Mesenchymal stem cell (in vitro differentiated cells and primary cell): ENCODE data around the gene ERC2.

Experiments used
- DNase-seq: peaks from one replicate; pipeline ENCODE4 v3.0.0-alpha.2; 2013
- H2AFZ ChIP-seq: one replicate; pipeline ENCODE4 v1.6.1; 2013; ENCODE audit warnings: low read depth, mild to moderate bottlenecking, control low read depth, inconsistent platforms, low read length, moderate library complexity
- H2AK5ac ChIP-seq: 2 replicates; pipeline ENCODE4 v1.6.1; 2013; ENCODE audit warnings: low read length, moderate library complexity, mild to moderate bottlenecking, inconsistent platforms; ENCODE audit not compliant: severe bottlenecking
- H2BK120ac ChIP-seq: one replicate; pipeline ENCODE4 v1.6.1; 2013; ENCODE audit warnings: low read depth, mild to moderate bottlenecking, inconsistent platforms, low read length, moderate library complexity
- H2BK12ac ChIP-seq, 2 experiments: one replicate each; pipeline ENCODE4 v1.6.1; 2013; ENCODE audit warnings: inconsistent platforms in 2 of 2, low read length in 2 of 2, mild to moderate bottlenecking in 2 of 2, moderate library complexity in 2 of 2, control low read depth in 1 of 2
- H2BK15ac ChIP-seq: one replicate; pipeline ENCODE4 v1.6.1; 2013; ENCODE audit warnings: mild to moderate bottlenecking, low read depth, inconsistent platforms; ENCODE audit not compliant: poor library complexity, severe bottlenecking
- H2BK5ac ChIP-seq: 2 replicates; pipeline ENCODE4 v1.6.1; 2013; ENCODE audit warnings: low read depth, mild to moderate bottlenecking, low read length, control low read depth, inconsistent platforms; ENCODE audit not compliant: poor library complexity, severe bottlenecking
- H3K14ac ChIP-seq, 2 experiments: one replicate each; pipeline ENCODE4 v1.6.1; 2013; ENCODE audit warnings: inconsistent platforms in 2 of 2, low read length in 2 of 2, control low read depth in 1 of 2, mild to moderate bottlenecking in 1 of 2, moderate library complexity in 1 of 2
- H3K18ac ChIP-seq, 2 experiments: one replicate each; pipeline ENCODE4 v1.6.1; 2013; ENCODE audit warnings: inconsistent platforms in 2 of 2, low read length in 2 of 2, control low read depth in 1 of 2, low read depth in 1 of 2, mild to moderate bottlenecking in 1 of 2
- H3K23ac ChIP-seq, 2 experiments: one replicate each; pipeline ENCODE4 v1.6.1; 2013; ENCODE audit warnings: inconsistent platforms in 2 of 2, low read length in 2 of 2, mild to moderate bottlenecking in 2 of 2, moderate library complexity in 2 of 2, control low read depth in 1 of 2
- H3K27ac ChIP-seq: 2 replicates; pipeline ENCODE4 v1.5.1; 2013; ENCODE audit warnings: mild to moderate bottlenecking, moderate library complexity, low read length, control low read depth, inconsistent platforms; ENCODE audit not compliant: poor library complexity, severe bottlenecking
- H3K27me3 ChIP-seq, 2 experiments: 2 replicates each; pipeline versions ENCODE4 v1.6.1 to v1.7.0; 2013; ENCODE audit warnings: low read length in 2 of 2, mild to moderate bottlenecking in 2 of 2, moderate library complexity in 2 of 2, control low read depth in 1 of 2, inconsistent platforms in 1 of 2; ENCODE audit not compliant: control insufficient read depth in 1 of 2, insufficient read depth in 1 of 2
- H3K36me3 ChIP-seq, 2 experiments: 2 replicates each; pipeline versions ENCODE4 v1.6.1 to v1.7.0; 2013; ENCODE audit warnings: low read length in 2 of 2, control low read depth in 1 of 2, inconsistent platforms in 1 of 2, low read depth in 1 of 2, mild to moderate bottlenecking in 1 of 2; ENCODE audit not compliant: insufficient read depth in 2 of 2, control insufficient read depth in 1 of 2
- H3K4ac ChIP-seq, 2 experiments: one replicate each; pipeline ENCODE4 v1.6.1; 2013; ENCODE audit warnings: inconsistent platforms in 2 of 2, low read length in 2 of 2, mild to moderate bottlenecking in 2 of 2, moderate library complexity in 2 of 2, control low read depth in 1 of 2, low read depth in 1 of 2
- H3K4me1 ChIP-seq: 2 replicates; pipeline ENCODE4 v1.6.1; 2013; ENCODE audit warnings: low read depth, low read length, control low read depth; ENCODE audit not compliant: control insufficient read depth, insufficient read depth
- H3K4me2 ChIP-seq: 2 replicates; pipeline ENCODE4 v1.6.1; 2013; ENCODE audit warnings: low read length, mild to moderate bottlenecking, inconsistent platforms; ENCODE audit not compliant: poor library complexity, severe bottlenecking
- H3K4me3 ChIP-seq, 2 experiments: 2 replicates each; pipeline versions ENCODE4 v1.5.1 to v1.7.0; 2013; ENCODE audit warnings: low read length in 2 of 2, mild to moderate bottlenecking in 2 of 2, control low read depth in 1 of 2, low read depth in 1 of 2; ENCODE audit not compliant: insufficient read depth in 1 of 2
- H3K79me1 ChIP-seq: replicated peaks from 2 replicates; pipeline ENCODE4 v1.6.1; 2013; ENCODE audit warnings: mild to moderate bottlenecking, control low read depth, low read length, inconsistent platforms; ENCODE audit not compliant: poor library complexity, severe bottlenecking
- H3K9ac ChIP-seq: 2 replicates; pipeline ENCODE4 v1.7.0; 2013; ENCODE audit warnings: mild to moderate bottlenecking, low read length, moderate library complexity
- H3K9me3 ChIP-seq: 2 replicates; pipeline ENCODE4 v1.7.0; 2013; ENCODE audit warnings: mild to moderate bottlenecking, low read length; ENCODE audit not compliant: control insufficient read depth
- H4K8ac ChIP-seq: one replicate; pipeline ENCODE4 v1.6.1; 2013; ENCODE audit warnings: inconsistent platforms, mild to moderate bottlenecking, low read length, moderate library complexity
- H4K91ac ChIP-seq: one replicate; pipeline ENCODE4 v1.6.1; 2013; ENCODE audit warnings: mild to moderate bottlenecking, low read length, inconsistent platforms
- WGBS: methylation state at CpG from one replicate; pipeline ENCODE4 v1.1.7; 2013; ENCODE audit warnings: mixed read lengths; 5-methylcytosine and 5-hydroxymethylcytosine counted together

ERC2 gene

DNA sequence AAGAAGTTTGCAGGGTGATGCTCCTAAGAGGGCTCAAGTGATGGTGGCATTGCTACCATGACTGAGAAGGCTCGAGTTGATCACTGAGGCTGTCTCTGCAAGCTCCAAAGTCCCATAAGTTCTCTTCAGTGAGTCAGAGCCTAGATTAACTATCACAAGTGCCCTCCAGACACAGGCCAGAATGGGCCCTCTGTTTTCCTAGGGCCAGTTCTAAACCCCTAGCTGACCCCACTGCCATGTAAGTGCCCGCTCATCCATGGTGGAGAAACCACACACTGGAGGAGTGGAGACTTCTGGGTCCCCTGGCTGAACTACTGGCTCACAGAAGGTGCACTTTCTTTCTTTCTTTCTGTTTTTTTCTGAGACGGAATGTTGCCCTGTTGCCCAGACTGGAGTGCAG, 893.6 kb downstream of the ERC2 start:
- Histone ChIP-seq H3K18ac (peak overlapping the region in 1 of 2 experiments; percentile 55), H3K23ac (no peak overlapping the region), H3K27ac (no peak overlapping the region), H3K4me1 (peaks cover 12% of the 10 kb centered on the region), H2BK12ac (peak overlapping the region in 1 of 2 experiments; percentile 15), H2BK15ac (no peak overlapping the region), H2BK120ac (no peak overlapping the region), H3K4me3 (no peak overlapping the region), H4K8ac (no peak overlapping the region), H2AFZ (no peak overlapping the region), H3K27me3 (peaks cover 0 to 34% of the 10 kb centered on the region in 2 experiments), H3K4ac (no peak overlapping the region), H3K9me3 (no peaks in the 10 kb centered on the region), H3K14ac (no peak overlapping the region), H2BK5ac (no peak overlapping the region), H3K79me1 (no peaks in the 10 kb centered on the region), H3K36me3 (no peaks in the 10 kb centered on the region), H4K91ac (no peak overlapping the region), H3K9ac (no peak overlapping the region), H3K4me2 (no peak overlapping the region), H2AK5ac (no peak overlapping the region)
- WGBS, result 96% methylated on average over 3 of the region's 3 CpGs
- DNase-seq, result no peak

GRCh38 chr3:55572816-55573215, 895.5 kb downstream of the ERC2 start:
- no peak overlapping the region for H3K23ac ChIP-seq
- H3K14ac ChIP-seq, result no peak overlapping the region
- no peak overlapping the region for H3K27ac ChIP-seq
- no peaks in the 10 kb centered on the region for H3K79me1 ChIP-seq
- H3K4me3 ChIP-seq, result no peak overlapping the region
- H3K4me1 ChIP-seq, result peaks cover 12% of the 10 kb centered on the region
- no peak overlapping the region for H2AK5ac ChIP-seq
- peaks cover 0 to 16% of the 10 kb centered on the region in 2 experiments for H3K27me3 ChIP-seq
- no peak overlapping the region for H4K91ac ChIP-seq
- no peak overlapping the region for H2BK5ac ChIP-seq
- no peak overlapping the region for H3K9ac ChIP-seq
- no peak overlapping the region for H3K4me2 ChIP-seq
- 100% methylated on average over 1 of the region's 2 CpGs for WGBS
- no peak overlapping the region for H4K8ac ChIP-seq
- no peaks in the 10 kb centered on the region for H3K9me3 ChIP-seq
- H2BK120ac ChIP-seq, result no peak overlapping the region
- no peak overlapping the region for H3K18ac ChIP-seq
- no peak overlapping the region for H2BK15ac ChIP-seq
- no peak overlapping the region for H3K4ac ChIP-seq
- no peaks in the 10 kb centered on the region for H3K36me3 ChIP-seq
- no peak overlapping the region for H2BK12ac ChIP-seq
- no peak for DNase-seq
- H2AFZ ChIP-seq, result no peak overlapping the region

GRCh38 chr3:55571913-55572312, 896.4 kb downstream of the ERC2 start:
- Histone ChIP-seq H3K4me3 (no peak overlapping the region), H3K27ac (no peak overlapping the region), H2BK15ac (peak overlapping the region; percentile 82), H2BK12ac (peak overlapping the region; percentile 38 to 82), H2BK120ac (peak overlapping the region; percentile 19), H3K4me1 (peaks cover 14% of the 10 kb centered on the region), H2AFZ (peak overlapping the region; percentile 75), H3K14ac (no peak overlapping the region), H3K4ac (peak overlapping the region in 1 of 2 experiments; percentile 40), H3K4me2 (no peak overlapping the region), H2BK5ac (no peak overlapping the region), H3K9ac (no peak overlapping the region), H3K79me1 (no peaks in the 10 kb centered on the region), H3K9me3 (no peaks in the 10 kb centered on the region), H3K36me3 (no peaks in the 10 kb centered on the region), H3K18ac (peak overlapping the region; percentile 34 to 75), H4K91ac (peak overlapping the region; percentile 94), H3K23ac (no peak overlapping the region), H2AK5ac (no peak overlapping the region), H3K27me3 (peaks cover 0 to 13% of the 10 kb centered on the region in 2 experiments), H4K8ac (peak overlapping the region; percentile 78)
- peak; percentile 57 for DNase-seq
- WGBS, result 3% methylated on average over 10 of the region's 10 CpGs

- no peaks in the 10 kb centered on the region for H3K79me1 ChIP-seq
- no peak overlapping the region for H2BK5ac ChIP-seq
- H3K4ac ChIP-seq, result peak overlapping the region in 1 of 2 experiments; percentile 0
- no peaks in the 10 kb centered on the region for H3K9me3 ChIP-seq
- H4K91ac ChIP-seq, result no peak overlapping the region
- H3K4me3 ChIP-seq, result no peak overlapping the region
- no peaks in the 10 kb centered on the region for H3K36me3 ChIP-seq
- H2AK5ac ChIP-seq, result no peak overlapping the region
- peak overlapping the region; percentile 74 for H2BK15ac ChIP-seq
- H3K14ac ChIP-seq, result no peak overlapping the region
- no peak overlapping the region for H3K23ac ChIP-seq
- WGBS, result 53% methylated on average over 2 of the region's 3 CpGs
- peak overlapping the region; percentile 54 for H2BK120ac ChIP-seq
- no peak overlapping the region for H3K9ac ChIP-seq
- peak overlapping the region in 1 of 2 experiments; percentile 34 for H3K18ac ChIP-seq
- H3K27ac ChIP-seq, result no peak overlapping the region
- H3K4me2 ChIP-seq, result no peak overlapping the region
- peaks cover 10% of the 10 kb centered on the region for H3K4me1 ChIP-seq
- no peak for DNase-seq
- no peak overlapping the region for H2AFZ ChIP-seq
- peak overlapping the region; percentile 36 for H4K8ac ChIP-seq
- H3K27me3 ChIP-seq, result peaks cover 0 to 13% of the 10 kb centered on the region in 2 experiments
- peak overlapping the region; percentile 38 to 45 for H2BK12ac ChIP-seq
Observed at GRCh38 chr3:55571216-55571813, 897.0 kb downstream of the ERC2 start.
